Inflammatory macrophage (primary cell): ENCODE data around the gene LRP5.
"Not testable (repeated sequence)": the region's sequence is repeated elsewhere in the genome, so short reads cannot be mapped to it uniquely, and the experiment has no call there.

ENCODE experiments used
- DNase-seq, 2 donors: peaks; one replicate each; pipeline ENCODE4 v3.0.0-alpha.2; 2020 to 2022

Gene LRP5

DNA sequence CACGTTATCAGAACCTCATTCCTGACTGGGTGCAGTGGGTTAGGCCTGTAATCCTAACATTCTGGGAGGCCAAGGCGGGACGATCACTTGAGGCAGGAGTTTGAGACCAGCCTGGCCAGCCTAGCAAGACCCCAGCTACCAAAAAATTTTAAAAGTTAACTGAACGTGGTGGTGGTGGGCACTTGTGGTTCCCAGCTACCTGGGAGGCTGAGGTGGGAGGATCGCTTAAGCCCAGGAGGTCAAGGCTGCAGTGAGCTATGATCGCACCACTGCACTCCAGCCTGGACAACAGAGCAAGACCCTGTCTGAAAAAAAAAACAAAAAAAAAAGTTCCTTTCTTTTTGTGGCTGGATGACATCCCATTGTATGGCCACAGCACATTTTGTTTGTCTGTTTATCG is 80.4 kb downstream of the LRP5 start:
- no peak for DNase-seq

DNA sequence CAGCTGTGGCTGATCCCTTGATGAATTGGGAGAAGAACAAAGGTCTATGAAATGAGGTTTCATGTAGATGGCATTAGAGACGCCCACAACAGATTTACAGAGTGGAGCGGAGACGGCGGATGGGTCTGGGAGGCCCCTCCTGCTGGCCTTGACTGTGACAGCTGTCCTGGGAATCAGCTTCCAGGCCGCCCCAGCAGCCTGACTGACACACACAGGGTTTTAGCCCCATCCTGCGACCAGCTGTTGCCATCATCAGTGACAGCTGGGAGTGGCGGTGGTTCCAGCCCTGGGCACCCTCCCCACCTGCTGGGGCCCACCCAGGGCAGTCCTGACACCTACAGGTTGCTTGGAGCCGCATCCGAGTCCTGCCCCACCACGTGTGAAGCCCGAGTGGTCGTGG is 84.1 kb downstream of the LRP5 start:
- DNase-seq: no peak

GRCh38 chr11:68397256-68397655 is 84.9 kb downstream of the LRP5 start:
- DNase-seq: no peak

GRCh38 chr11:68398995-68399851 is 86.8 kb downstream of the LRP5 start:
- DNase-seq: no peak

DNA sequence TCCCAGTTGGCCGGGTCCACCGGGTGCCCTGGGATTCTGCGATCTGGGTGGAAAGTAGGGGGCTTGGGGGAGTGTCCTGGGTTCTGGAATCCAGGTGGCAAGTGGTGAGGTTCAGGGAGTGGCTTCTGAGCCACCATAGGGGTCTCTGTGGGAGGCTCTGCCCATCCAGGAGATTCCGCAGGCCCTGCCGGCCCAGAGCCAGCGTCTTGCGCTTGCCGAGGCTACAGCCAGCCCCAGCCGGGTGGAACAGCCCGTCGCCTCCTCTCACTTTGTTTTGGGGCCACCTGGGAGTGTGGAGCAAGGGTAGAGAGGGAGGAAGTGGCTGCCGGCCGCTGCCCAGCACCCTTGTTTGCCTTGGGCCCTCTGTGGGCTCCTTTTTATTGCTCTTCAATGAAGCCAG is 87.5 kb downstream of the LRP5 start:
- no peak for DNase-seq

DNA sequence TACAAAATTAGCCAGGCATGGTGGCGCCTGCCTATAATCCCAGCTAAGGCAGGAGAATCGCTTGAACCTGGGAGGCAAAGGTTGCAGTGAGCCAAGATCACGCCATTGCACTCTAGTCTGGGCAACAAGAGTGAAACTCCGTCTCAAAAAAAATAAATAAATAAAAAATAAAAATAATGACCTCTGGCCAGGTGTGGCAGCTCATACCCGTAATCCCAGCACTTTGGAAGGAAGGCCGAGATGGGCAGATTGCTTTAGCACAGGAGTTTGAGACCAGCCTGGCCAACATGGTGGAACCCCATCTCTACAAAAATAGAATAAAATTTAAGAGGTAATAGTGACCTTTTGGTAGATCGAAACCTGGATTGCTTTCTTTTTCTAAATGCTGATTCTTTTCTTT is 88.2 kb downstream of the LRP5 start:
- DNase-seq: not testable (repeated sequence)

DNA sequence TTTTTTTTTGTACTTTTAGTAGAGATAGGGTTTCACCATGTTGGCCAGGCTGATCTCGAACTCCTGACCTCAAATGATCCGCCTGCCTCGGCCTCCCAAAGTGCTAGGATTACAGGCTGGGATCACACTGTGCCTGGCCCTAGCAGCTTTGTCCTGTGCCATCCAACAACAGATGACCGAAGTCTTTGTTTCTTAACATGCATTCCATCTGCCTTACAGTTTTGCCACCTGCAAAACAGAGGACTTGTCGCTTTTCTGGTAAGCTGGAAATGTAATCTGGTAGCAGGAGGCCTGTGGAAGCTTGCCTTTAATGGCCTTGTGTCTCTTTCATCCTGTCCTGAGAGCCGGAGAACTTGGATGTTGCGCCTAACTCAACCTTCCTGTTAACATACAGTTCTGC is 89.5 kb downstream of the LRP5 start:
- no peak for DNase-seq

- no peak for DNase-seq
These were observed 90.1 kb downstream of the LRP5 start for GRCh38 chr11:68402355-68403031.

DNA sequence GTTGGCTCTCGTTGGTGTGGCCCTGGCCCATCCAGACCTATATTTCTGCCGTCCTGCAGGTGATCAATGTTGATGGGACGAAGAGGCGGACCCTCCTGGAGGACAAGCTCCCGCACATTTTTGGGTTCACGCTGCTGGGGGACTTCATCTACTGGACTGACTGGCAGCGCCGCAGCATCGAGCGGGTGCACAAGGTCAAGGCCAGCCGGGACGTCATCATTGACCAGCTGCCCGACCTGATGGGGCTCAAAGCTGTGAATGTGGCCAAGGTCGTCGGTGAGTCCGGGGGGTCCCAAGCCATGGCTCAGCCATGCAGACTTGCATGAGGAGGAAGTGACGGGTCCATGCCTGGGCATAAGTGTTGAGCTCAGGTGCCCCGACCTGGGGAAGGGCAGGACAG is 91.0 kb downstream of the LRP5 start:
- DNase-seq: no peak

DNA sequence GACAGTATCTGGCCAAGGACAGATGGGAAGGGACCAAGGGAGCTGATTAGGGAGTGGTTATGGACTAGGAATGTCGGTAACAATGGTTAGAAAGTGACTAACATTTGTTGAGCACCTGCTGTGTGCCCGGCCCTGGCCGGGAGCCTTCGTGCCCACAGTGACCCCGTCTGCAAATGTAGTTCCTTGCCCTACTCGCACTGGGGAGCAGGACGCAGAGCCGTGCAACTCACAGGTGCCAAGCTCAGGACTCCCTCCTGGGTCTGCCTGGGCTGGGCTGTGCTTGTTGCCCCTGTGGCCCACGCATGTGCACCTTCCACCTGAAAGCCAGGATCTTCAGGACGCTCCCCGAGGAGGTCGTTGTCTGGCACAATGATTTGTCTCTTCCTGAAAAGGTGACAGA is 91.4 kb downstream of the LRP5 start:
- DNase-seq: no peak

DNA sequence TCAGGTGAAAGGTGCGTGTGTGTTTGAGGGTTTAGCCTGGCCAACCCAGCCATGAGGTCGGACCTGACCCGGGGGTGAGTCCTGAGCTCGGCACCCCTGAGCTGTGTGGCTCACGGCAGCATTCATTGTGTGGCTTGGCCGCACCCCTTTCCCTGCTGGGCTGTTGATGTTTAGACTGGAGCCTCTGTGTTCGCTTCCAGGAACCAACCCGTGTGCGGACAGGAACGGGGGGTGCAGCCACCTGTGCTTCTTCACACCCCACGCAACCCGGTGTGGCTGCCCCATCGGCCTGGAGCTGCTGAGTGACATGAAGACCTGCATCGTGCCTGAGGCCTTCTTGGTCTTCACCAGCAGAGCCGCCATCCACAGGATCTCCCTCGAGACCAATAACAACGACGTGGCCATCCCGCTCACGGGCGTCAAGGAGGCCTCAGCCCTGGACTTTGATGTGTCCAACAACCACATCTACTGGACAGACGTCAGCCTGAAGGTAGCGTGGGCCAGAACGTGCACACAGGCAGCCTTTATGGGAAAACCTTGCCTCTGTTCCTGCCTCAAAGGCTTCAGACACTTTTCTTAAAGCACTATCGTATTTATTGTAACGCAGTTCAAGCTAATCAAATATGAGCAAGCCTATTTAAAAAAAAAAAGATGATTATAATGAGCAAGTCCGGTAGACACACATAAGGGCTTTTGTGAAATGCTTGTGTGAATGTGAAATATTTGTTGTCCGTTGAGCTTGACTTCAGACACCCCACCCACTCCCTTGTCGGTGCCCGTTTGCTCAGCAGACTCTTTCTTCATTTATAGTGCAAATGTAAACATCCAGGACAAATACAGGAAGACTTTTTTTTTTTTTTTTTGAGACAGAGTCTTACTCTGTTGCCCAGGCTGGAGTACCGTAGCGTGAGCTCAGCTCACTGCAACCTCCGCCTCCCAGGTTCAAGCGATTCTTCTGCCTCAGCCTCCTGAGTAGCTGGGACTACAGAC is 94.2 kb downstream of the LRP5 start:
- no peak for DNase-seq

DNA sequence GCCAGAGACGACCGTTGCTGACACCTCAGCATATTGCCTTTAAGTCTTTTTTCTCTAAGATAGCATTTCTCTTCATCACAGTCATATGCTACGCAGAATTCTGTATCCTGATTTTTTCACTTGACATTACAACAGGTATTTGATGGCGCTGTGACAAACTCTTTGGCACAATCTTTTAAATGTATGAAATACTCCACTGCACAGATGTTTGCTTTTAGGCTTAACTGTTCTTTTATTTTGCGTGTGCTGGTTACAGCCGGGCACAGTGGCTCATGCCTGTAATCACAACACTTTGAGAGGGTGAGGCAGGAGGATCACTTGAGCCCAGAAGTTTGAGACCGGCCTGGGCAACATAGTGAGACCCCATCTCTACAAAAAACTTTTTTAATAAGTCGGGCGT is 96.1 kb downstream of the LRP5 start:
- DNase-seq: no peak

DNA sequence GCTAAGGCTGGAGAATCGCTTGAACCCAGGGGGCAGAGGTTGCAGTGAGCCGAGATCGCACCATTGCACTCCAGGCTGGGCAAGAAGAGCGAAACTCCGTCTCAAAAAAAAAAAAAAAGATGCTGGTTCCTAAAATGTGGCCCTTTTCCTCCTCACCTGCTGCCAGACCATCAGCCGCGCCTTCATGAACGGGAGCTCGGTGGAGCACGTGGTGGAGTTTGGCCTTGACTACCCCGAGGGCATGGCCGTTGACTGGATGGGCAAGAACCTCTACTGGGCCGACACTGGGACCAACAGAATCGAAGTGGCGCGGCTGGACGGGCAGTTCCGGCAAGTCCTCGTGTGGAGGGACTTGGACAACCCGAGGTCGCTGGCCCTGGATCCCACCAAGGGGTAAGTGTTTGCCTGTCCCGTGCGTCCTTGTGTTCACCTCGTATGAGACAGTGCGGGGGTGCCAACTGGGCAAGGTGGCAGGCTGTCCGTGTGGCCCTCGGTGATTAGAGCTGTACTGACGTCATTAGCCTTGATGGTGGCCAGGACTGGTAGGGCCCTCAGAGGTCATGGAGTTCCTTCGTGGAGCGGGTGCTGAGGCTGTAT is 97.5 kb downstream of the LRP5 start:
- DNase-seq: no peak

- no peak for DNase-seq
These were observed 99.2 kb downstream of the LRP5 start for GRCh38 chr11:68411501-68411991.

DNA sequence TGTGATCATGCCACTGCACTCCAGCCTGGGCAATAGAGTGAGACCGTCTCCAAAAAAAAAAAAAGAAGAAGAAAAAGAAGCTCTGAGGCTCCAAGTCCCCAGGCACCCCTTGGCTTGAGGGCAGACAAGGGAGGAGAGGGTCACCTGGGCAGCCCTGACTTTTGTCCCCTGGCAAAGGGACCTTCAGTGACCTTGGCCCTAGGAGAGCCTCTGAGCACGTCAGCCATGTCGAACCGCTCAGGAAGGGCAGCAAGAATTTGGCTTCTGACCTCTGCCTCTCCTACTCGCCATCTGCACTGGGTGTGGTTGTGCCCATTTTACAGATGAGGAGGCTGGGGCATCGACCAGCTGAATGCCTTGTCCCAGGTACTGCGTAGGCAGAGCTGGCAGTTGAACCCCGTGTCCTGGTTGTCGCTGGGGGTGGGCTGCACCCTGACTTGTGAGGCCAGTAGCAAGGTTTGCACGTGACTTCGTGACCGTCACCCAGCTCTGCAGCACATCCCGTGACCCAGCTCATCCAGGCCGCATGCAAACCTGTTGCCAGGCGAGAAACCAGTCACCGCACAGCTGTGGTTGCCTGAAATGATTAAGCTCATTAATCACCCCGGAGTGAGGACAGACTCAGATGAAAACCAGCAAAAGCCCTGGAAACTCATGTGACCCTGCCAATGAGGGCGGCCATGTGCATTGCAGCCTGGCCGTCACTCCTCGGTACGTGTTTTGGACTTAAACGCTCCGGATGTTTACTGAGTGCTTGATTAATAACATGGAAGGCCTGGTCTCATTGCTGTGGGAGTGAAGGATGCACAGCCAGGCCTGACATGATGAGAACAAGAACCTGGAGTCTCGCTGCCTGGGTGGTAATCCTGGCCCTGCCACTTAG is 100.4 kb downstream of the LRP5 start:
- DNase-seq: no peak

GRCh38 chr11:68413591-68413999 is 101.2 kb downstream of the LRP5 start:
- DNase-seq: no peak

- DNase-seq: no peak
These were observed 102.3 kb downstream of the LRP5 start for GRCh38 chr11:68414496-68415221.

- no peak for DNase-seq
These were observed 103.7 kb downstream of the LRP5 start for GRCh38 chr11:68416070-68416578.

GRCh38 chr11:68418648-68419047 is 106.3 kb downstream of the LRP5 start:
- no peak for DNase-seq

DNA sequence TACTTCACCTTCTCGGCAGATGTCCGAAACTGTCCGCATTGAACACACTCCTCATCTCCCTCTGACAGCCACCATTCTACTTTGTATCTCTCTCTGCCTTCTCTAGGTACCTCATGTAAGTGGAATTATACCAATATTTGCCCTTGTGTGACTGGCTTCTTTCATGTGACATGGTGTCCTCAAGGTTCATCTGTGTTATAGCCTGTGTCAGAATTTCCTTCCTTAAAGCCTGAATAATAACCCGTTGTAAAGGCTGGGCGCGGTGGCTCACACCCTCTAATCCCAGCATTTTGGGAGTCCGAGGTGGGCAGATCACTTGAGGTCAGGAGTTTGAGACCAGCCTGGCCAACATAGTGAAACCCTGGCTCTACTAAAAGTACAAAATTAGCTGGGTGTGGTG is 107.8 kb downstream of the LRP5 start:
- no peak for DNase-seq
